ENCODE results near the gene RBM38.

The RBM38 gene

DNA sequence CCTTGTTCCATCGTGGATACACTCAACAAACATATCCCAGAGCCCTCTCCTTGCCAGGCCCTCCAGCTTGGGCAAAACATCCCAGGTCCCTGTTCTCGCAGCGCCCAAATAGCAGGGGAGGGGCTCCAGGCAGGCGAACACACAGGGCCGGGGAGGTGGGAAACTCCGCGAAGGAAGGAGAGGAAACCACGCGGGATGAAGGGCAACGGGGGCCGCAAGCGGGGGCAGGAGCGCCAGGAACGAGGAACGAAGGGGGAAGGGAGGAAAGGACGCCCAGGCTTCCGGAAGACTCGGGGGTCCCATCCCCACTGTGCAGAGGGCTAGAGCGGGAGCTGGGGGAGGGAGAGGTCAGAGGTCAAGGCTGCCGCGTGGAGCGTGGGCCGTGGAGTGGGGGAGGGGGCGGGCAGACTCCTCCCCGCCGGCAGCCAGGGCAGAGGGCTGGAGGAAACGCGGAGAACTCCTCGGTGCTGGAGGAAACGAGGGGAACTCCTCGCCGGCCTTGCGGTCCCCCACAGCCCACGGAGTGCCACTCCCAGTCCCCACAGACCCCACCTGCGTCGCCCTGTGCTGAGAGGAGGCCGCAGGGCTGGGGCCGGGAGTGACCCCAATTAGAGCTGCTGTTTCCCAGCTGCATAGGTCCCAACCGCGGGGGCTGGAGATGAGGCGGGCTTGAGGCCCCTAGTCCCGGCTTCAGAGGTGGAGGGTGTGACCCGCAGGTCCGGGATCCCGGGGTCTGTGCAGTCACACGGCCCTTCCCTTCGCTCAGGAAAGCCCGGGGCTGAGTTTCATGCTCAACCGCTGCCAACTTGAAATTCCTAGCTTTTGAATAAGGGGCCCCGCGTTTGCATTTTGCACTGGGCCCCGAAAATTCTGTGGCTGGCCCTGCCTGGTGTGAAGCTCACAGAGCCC lies 1.2 kb upstream of the RBM38 start:
- peak; percentile 53 to 67 (median 59) for DNase-seq (ENCODE audit: low read depth in 2 of 3, low spot score in 1 of 3)

DNA sequence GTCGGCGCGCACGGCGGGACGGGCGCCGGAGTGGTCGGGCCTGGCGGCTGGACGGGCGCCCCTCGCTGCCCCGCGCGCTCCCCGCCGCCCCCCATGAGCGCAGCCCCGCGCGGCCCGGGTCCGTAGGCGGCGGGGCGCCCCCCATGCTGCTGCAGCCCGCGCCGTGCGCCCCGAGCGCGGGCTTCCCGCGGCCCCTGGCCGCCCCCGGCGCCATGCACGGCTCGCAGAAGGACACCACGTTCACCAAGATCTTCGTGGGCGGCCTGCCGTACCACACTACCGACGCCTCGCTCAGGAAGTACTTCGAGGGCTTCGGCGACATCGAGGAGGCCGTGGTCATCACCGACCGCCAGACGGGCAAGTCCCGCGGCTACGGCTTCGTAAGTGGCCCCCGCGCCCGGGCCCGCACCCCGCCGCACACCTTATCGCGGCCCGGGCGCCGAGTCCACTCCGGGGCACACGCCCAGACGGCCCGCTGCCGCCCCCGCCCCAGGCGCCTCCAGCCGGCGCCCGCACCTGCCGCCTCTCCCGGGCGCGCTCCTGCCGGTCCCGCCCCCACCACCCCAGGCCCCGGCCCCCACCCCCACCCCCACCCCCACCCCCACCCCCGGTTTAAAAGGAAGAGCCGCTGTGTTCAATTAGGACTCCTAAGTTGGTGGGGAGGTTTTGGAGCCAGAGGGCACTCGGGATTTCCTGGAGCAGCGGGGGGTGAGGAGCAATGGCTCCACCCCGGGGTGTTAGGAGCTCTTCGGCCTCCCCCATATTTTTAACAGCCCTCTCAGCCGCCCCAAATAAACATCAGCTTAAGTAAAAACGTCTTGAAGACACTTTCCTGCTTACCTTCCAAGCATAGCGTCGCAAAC lies 474 bp downstream of the RBM38 start:
- no peak for DNase-seq (ENCODE audit: low read depth in 2 of 3, low spot score in 1 of 3)

GRCh38 chr20:57392512-57393271 lies 1.5 kb downstream of the RBM38 start:
- peak; percentile 49 to 68 (median 52) for DNase-seq (ENCODE audit: low read depth in 2 of 3, low spot score in 1 of 3)

DNA sequence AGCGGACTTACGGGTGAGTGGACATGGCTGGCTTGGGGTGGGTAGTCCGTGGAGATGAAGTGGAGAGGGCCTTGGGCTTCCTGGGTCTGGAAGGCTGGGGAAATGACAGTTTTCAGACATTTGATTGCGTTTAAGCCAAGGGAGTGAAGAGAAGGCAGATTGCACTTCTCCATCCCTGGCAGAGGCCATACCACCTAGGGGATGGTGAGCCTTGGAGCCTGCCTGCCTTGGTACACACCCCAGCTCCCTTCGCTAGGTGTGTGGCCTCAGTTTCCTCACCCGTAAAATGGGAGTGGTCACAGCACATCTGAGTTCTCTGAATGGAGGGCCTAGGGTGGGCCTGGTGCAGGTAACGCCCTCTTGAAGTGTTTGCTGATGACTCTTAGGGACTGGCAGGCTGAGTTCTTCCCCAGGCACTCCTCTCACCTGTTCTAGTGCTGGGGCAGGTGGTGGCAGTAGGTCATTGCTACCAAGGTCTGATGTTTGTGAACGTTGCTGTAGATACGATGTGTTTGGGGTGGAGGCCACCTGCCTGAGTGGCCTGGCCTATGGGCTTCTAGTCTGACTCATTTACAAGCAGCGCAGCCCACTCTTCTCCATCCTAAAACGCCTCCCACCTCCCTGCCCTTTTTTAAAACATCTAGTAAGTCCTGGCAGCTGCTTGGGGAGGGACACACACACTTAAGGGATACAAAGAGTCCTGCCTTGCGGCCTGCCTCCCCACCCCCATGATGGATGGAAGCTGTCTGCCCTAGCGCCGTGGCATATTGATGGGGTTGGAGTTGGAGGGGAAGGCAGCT lies 2.3 kb downstream of the RBM38 start:
- no peak for DNase-seq (ENCODE audit: low read depth in 2 of 3, low spot score in 1 of 3)

DNA sequence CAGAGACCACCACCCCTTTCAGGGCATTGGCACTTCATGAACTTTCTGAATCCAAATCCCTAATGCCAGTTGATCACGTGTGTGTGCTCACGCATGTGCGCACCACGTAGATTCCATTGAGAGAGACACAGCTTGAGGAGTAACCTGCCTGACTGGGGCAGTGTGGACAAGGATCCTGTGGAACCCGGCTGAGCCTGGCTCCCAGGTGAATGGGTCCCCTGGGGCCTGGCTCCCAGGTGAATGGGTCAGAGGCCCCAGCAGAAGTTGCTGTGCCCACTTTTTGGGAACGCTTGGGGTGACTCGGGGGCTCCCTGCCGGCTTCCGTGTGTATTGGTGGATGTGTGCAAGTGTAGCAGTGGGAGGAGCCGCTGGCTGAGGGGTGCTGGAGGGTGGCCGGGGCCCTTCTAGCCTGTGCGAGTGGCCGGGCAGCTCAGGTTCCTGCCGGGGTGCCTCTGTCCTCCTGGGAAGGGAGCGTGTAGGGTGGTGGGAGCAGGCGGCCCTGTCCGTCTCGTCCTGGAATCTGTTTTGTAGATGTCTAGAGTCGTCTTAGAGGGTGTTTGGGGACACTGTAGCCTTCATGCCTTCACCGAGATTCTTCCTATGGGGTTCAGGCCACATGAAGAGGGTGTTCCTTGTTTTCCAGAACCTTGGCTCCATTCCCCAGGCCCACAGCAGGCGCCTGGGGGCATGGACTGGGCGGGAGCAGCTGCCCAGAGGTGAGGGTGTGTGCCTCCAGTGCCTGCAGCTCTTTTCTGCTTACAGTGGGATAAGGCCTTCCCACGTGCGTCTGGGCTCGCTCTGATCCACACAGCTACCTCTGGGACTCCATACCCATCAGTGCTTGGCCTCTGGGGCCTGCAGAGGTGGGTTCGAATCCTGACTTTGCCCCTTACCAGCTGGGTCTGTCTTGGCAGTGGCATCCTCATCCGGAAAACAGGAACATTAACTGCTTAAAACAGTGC lies 3.2 kb downstream of the RBM38 start:
- DNase-seq (ENCODE audit: low read depth in 2 of 3, low spot score in 1 of 3): no peak

- no peak for DNase-seq (ENCODE audit: low read depth in 2 of 3, low spot score in 1 of 3)
Observed at GRCh38 chr20:57395111-57395966, 4.1 kb downstream of the RBM38 start.

DNA sequence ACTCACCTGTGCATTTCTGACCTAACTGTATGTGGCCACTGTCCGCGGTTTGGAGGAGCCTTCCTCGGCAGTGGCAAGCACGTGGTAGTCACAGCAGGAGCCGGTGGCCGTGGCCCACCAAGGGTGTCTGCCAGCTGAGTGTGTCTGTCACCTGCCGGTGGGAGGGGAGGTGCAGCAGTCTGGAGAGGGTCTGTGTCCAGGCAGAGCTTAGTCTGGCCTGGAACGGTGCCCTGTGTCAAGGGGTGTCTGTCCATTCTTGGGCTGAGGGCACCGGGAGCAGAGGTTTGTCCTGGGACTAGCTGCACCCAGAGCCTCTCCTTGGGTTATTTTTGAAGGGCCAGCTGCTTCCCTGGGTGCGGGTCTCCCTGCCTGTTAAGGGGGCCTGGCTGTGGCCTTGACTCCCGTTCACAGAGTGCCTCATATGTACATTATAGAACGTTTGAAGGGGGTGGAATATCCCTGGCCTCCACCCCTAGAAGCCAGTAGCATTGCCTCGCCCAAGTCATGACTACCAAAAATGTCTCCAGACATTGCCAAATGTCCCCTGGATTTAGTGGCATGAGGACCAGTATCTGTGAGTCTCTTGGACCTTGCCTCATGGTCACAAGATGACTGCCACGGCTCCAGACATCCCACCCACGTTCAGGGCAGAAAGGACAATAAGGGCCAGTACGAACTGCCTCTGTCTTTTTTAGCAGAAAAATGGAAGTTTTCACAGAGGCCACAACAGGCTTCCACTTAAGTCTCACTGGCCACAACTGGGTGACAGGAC lies 5.2 kb downstream of the RBM38 start:
- no peak for DNase-seq (ENCODE audit: low read depth in 2 of 3, low spot score in 1 of 3)

DNA sequence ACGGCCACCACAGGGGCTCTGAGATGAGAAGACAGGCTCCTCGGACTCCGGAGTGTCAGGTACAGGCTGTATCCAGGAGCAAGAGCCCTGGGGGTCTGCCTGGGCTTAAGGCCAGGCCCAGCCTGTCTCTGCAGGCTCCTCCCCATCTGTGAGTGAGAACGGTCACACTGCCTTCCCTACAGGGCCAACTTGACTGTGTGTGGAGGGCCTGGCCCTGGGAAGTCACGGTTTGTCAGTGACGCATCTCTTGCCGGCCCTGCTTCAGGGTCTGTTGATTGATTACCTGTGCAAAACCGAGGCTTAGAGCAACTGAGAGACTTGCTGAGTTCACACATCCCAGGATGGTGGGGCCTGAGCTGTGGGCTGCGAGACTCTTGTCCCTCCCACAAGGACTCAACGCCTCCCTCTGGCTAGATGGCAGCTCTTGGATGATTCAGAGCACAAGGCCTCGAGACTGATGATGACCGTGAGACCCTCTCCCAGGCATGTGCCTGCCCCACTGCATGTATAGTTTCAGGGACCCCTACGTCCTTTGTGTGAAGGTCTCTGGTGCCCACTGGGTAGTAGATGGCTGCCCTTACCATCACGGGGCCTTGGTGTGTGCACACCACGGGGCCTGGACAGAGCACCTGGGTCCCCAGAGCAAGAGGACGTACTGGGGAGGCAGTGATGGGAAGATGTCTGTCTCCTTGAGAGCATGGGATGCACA lies 5.9 kb downstream of the RBM38 start:
- DNase-seq (ENCODE audit: low read depth in 2 of 3, low spot score in 1 of 3): peak in 1 of 3 donors; percentile 14

- DNase-seq (ENCODE audit: low read depth in 2 of 3, low spot score in 1 of 3): peak in 2 of 3 donors; percentile 22 to 28
Observed at GRCh38 chr20:57397693-57398108, 6.5 kb downstream of the RBM38 start.

- peak; percentile 64 to 79 (median 66) for DNase-seq (ENCODE audit: low read depth in 2 of 3, low spot score in 1 of 3)
Observed at GRCh38 chr20:57398231-57398821, 7.1 kb downstream of the RBM38 start.

GRCh38 chr20:57398901-57399535 lies 7.8 kb downstream of the RBM38 start:
- no peak for DNase-seq (ENCODE audit: low read depth in 2 of 3, low spot score in 1 of 3)

DNA sequence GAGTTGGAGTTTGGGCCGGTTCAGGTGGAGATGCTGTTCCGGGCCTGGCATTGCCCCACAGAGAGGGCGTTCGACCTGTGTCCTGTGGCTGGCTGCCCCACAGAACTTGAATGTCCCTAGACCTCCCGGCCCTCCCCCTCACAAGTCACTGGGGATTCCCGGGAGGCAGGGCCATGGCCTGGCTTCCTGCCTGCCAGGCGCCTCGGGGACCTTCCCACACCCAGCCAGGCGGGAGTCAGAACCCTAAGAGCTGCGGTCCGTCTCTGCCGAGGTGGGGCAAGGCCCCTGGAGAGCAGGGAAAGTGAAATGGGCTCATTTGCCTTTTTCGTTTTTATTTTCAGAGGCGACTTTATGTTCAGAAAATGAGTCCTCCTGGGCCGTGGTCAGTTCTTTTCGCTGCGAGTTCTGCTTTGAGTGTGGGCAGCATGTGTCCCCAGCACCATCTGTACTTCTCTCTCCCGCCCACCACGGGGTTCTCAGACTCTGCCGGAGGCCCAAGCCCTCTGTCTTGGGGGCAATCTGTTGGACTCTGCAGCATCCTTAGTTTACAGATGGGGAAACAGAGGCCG lies 8.5 kb downstream of the RBM38 start:
- DNase-seq (ENCODE audit: low read depth in 2 of 3, low spot score in 1 of 3): peak in 2 of 3 donors; percentile 41 to 63

DNA sequence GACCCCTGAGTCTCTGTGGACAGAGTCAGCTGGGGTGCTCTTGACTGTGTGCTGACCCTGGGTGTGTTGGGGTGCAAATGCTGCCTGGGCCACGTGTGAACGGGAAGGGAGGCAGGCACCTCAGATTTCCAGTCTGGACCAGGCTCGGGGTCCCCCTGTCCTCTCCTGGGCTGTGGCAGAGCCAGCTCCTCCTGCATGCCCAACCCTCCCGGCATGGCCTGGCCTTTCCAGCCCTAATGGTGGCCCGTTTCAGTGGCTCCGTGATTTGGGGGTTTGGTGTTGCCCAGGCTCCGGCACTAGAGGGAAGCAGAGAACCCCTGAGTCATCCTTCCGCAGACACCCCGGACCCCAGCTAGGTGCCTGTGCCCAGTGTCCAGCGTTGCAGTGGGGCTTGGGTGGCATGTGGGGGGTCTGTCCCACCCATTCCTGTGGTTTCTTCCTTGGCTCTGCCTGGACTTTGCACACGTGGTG lies 9.1 kb downstream of the RBM38 start:
- no peak for DNase-seq (ENCODE audit: low read depth in 2 of 3, low spot score in 1 of 3)

DNA sequence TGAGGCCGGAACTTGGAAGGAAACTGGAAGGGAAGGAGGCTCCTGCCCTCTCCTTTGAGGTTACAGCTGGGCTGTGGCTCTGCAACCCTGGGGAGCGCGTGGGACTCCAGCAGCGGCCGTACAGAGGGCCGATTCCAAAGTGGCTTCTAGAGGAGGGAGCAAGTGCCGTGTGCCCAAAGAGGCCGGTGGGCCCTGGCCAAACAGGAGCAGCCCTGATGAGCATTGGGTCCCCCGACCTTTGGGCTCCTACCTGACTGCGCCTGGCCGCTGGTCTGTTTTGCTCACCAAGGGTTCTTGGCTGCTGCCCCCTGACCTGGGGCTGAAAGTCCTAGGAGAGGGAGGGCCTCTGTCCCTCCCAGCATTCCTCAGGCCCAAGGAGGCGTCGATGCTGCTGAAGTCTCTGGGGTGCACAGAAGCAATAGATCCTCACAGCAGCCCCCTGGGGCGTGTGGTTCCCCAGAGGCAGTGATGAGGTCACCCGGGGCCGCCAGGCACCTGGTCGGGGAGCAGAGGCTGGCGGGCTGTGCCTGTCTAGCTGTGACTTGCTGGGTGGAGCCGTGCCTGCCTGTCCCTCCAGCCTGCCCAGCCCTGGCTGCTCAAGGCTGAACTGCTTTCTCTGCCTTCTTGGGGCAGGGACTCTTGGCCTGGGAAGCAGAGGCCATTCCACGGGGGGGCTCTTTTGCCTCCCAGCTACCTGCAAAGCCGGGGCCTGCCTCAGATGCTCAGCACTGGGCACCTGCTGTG lies 9.8 kb downstream of the RBM38 start:
- DNase-seq (ENCODE audit: low read depth in 2 of 3, low spot score in 1 of 3): no peak

- DNase-seq (ENCODE audit: low read depth in 2 of 3, low spot score in 1 of 3): no peak
Observed at GRCh38 chr20:57401565-57401918, 10.3 kb downstream of the RBM38 start.
